Panc1 (cell line): ENCODE results near the gene CCDC57.
A peak's percentile ranks its signal among the peaks of the same experiment; 100 is the strongest.

Experiments used
- POLR2AphosphoS5 ChIP-seq: IDR thresholded peaks from 2 replicates; pipeline ENCODE4 v1.6.1; 2012; ENCODE audit warnings: mild to moderate bottlenecking, low read depth, low read length, moderate library complexity
- SIN3A ChIP-seq: IDR thresholded peaks from 2 replicates; pipeline ENCODE4 v1.6.1; 2012; ENCODE audit warnings: low read depth, mild to moderate bottlenecking, low read length, moderate library complexity, borderline replicate concordance; ENCODE audit not compliant: insufficient read depth
- TCF7L2 ChIP-seq: IDR thresholded peaks from 2 replicates; pipeline ENCODE4 v1.6.1; 2011; ENCODE audit warnings: mild to moderate bottlenecking, low read depth, low read length, inconsistent platforms
- TF ChIP-seq, protein P1 (sequence below): fragments of 450-650 bp; IDR thresholded peaks from 2 replicates; pipeline ENCODE4 v1.5.1; 2017; ENCODE audit warnings: mild to moderate bottlenecking
- TF ChIP-seq, protein P2 (sequence below), 2 experiments: IDR thresholded peaks; 2 replicates each; pipeline ENCODE4 v1.6.1; 2011 to 2012; ENCODE audit warnings: low read depth in 2 of 2, control low read depth in 1 of 2, low read length in 1 of 2, mild to moderate bottlenecking in 1 of 2, moderate library complexity in 1 of 2; ENCODE audit not compliant: insufficient read depth in 1 of 2

DNA sequence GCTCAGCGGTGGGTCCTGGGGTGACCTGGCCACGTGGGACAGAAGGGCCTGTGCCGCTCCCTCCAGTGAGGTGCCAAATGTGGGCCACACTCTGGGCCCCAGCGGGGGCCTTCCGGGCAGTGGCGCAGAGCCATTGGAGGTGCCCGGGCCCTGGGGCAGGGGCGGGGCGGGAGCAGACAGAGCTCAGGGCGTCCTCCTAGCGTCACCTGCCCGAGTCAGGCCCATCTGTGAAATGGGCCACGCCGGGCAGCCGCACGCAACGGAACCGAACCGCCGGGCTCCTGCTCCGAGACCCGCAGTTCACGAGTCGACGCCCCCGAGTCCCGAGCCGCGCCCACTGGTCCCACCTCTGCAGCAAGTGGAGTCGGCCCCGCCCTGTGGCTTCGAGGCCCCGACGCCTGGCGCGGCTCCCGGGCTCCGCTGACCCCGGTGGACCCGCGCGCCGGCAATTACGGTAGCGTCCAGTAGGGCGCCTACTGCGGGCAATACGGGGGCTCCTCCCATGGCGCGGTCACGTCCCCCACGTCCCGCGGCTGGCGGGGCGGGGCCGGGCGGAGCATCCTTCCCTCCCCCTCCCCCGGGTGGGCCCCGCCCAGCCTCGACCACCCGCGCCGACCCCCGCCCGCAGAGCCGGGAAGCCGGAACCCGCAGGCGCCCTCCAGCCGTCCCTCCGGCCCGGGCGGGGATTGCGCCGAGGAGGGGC, 18.1 kb upstream of the CCDC57 start:
- peak; percentile 95; the same call in 1 of the 2 replicates for TF ChIP-seq SIN3A
- TF ChIP-seq, protein P1, sequence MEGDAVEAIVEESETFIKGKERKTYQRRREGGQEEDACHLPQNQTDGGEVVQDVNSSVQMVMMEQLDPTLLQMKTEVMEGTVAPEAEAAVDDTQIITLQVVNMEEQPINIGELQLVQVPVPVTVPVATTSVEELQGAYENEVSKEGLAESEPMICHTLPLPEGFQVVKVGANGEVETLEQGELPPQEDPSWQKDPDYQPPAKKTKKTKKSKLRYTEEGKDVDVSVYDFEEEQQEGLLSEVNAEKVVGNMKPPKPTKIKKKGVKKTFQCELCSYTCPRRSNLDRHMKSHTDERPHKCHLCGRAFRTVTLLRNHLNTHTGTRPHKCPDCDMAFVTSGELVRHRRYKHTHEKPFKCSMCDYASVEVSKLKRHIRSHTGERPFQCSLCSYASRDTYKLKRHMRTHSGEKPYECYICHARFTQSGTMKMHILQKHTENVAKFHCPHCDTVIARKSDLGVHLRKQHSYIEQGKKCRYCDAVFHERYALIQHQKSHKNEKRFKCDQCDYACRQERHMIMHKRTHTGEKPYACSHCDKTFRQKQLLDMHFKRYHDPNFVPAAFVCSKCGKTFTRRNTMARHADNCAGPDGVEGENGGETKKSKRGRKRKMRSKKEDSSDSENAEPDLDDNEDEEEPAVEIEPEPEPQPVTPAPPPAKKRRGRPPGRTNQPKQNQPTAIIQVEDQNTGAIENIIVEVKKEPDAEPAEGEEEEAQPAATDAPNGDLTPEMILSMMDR, result no peak; the same call in 1 of the 2 replicates
- peak; percentile 91 for TF ChIP-seq POLR2AphosphoS5
- TF ChIP-seq, protein P2, sequence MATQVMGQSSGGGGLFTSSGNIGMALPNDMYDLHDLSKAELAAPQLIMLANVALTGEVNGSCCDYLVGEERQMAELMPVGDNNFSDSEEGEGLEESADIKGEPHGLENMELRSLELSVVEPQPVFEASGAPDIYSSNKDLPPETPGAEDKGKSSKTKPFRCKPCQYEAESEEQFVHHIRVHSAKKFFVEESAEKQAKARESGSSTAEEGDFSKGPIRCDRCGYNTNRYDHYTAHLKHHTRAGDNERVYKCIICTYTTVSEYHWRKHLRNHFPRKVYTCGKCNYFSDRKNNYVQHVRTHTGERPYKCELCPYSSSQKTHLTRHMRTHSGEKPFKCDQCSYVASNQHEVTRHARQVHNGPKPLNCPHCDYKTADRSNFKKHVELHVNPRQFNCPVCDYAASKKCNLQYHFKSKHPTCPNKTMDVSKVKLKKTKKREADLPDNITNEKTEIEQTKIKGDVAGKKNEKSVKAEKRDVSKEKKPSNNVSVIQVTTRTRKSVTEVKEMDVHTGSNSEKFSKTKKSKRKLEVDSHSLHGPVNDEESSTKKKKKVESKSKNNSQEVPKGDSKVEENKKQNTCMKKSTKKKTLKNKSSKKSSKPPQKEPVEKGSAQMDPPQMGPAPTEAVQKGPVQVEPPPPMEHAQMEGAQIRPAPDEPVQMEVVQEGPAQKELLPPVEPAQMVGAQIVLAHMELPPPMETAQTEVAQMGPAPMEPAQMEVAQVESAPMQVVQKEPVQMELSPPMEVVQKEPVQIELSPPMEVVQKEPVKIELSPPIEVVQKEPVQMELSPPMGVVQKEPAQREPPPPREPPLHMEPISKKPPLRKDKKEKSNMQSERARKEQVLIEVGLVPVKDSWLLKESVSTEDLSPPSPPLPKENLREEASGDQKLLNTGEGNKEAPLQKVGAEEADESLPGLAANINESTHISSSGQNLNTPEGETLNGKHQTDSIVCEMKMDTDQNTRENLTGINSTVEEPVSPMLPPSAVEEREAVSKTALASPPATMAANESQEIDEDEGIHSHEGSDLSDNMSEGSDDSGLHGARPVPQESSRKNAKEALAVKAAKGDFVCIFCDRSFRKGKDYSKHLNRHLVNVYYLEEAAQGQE (IDR thresholded peaks at IDR 0.05; ENCODE audit: insufficient read depth in 1 of 2, low read depth in 2 of 2, low read length in 1 of 2), result 0 out of 4 replicates have a peak, but pooled peaks of 1 of the 2 experiments have one; percentile 16
- no peak for TF ChIP-seq TCF7L2
